ENCODE data around the gene ACTL7B.
"Not testable (repeated sequence)": the region's sequence is repeated elsewhere in the genome, so short reads cannot be mapped to it uniquely, and the experiment has no call there.

ACTL7B gene

DNA sequence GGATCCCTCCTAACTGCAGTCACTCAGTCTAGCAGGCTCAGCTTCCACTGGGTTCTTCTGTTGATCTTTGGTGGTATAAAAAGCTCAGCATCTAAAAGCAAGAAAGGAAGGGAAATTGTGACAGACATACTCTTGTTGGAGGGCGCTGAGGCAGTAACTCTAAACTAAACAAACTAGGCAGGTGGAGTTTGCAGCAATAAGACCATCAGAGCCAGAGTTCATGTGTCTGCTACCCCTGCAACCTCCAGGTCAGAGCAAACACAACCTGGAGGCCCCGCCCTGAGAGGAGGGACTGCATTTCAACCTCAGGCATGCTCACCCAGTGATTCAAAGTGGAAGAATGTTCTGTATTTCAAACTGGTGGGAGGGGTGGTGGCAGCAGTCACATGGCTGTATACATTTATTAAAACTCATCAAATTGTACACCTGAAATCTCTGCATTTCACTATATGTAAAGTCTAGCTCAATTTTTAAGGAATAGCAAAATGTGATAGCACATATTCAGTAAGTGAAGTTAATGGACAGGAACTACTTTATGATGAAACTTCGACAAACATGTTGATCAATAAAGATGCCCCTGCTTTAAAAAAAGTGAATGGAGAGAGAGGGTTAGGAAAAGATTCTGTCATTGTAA lies 13.4 kb upstream of the ACTL7B start:
- no peak for DNase-seq

- no peak for DNase-seq
Observed at GRCh38 chr9:108867829-108868228, 12.0 kb upstream of the ACTL7B start.

DNA sequence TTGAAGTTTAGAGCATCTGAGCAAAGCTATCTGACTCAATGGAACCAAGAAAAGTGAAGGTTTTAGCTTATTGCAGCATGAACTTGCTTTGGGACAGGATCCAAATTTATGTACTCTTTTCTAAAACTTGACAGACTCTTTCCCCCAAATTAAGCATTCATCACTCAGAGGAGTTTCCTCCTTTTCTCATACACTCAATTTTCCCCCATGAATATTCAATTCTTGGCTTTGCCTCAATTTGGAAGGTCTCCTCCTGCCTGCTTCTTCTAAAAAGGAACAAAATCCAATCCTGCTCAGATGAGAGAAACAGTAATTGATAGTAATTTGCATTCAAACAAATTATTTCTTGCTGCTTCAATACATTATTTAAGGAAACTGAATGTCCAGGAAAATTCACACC lies 11.3 kb upstream of the ACTL7B start:
- DNase-seq = no peak

GRCh38 chr9:108866001-108866420 lies 10.2 kb upstream of the ACTL7B start:
- DNase-seq = no peak

- DNase-seq = no peak
Observed at GRCh38 chr9:108865037-108865436, 9.3 kb upstream of the ACTL7B start.

DNA sequence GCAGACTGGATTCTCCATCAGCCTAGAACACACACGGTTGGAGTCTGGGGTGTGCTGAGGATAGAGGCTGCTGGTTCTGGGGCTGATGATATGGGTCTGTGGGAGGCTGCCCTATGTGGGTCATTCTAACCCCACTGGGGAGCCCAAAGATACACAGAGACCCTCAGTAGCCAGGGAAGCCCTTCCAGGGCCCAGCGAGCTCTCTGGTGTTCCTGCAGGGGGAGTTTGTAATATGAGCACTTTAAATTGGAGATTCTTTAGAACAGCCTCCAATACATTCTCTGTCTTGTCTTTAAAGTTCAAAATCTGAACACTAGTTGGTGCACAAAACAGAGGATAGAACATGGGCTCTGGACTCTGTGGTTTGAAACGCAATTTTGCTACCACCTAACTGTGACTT lies 8.7 kb upstream of the ACTL7B start:
- DNase-seq = no peak

GRCh38 chr9:108863891-108864290 lies 8.1 kb upstream of the ACTL7B start:
- DNase-seq = no peak

- no peak for DNase-seq
Observed at GRCh38 chr9:108861997-108862396, 6.2 kb upstream of the ACTL7B start, which contains the start of gene ACTL7A. Gene ACTL7A (plus strand): TSS chr9:108862266. CDS start chr9:108862323, 57 bp downstream.

DNA sequence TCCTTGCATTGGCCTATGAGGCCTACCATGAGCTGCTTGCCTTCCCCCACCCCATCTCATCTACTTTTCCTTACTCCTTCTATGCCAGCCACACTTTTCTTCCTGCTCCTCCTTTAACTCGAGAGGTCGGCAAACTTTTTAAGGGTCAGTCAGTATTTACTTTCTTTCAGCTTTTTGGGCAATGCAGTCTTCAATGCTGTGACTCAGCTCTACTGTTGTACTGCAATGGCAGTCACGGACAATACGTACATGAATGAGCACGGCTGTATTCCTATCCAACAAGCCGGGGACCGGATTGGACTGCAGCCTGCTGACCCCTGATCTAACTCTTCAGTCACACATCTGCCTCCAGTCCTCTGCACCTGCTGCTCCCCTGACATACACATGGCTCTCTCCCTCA lies 5.7 kb upstream of the ACTL7B start:
- DNase-seq = no peak

GRCh38 chr9:108860764-108861163 lies 5.0 kb upstream of the ACTL7B start:
- DNase-seq = no peak

GRCh38 chr9:108860354-108860753 lies 4.6 kb upstream of the ACTL7B start:
- no peak for DNase-seq

GRCh38 chr9:108859459-108860114 lies 3.8 kb upstream of the ACTL7B start:
- DNase-seq = no peak

DNA sequence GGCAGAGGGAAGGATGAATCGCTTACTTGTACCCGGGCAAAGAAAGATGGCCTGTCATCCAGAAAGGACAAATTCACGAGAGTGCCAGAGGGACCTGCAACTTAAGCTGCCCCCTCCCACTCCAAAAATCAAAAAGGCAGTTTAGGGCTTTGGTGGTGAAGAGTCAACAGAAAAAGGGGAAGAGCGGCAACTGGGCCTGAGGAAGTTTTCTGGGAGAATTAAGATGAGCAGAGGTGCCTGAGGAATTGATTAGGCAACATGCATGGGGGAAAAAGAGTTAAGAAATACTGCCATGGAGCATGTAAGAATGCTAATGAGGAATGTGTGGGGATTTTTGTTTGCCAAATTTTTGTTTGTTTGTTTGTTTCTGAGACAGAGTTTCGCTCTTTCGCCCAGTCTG lies 1.8 kb upstream of the ACTL7B start:
- DNase-seq = no peak

DNA sequence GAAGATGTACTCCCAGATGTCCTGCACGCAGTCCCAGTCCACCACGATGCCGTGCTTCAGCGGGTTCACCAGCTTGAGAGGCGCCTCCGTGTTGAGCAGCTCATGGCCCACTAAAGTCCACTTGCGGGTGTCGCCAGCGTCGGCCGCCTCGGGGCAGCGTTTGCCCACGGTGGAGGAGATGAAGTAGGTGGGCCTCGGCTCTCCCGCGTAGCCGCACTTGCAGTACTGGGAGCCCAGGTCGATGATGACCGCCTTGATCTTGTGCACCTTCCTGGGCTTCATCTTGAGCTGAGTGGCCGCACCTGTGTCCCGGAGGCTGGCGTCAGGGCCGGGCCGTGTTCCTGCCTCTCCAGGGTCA lies 278 bp downstream of the ACTL7B start:
- DNase-seq = no peak

DNA sequence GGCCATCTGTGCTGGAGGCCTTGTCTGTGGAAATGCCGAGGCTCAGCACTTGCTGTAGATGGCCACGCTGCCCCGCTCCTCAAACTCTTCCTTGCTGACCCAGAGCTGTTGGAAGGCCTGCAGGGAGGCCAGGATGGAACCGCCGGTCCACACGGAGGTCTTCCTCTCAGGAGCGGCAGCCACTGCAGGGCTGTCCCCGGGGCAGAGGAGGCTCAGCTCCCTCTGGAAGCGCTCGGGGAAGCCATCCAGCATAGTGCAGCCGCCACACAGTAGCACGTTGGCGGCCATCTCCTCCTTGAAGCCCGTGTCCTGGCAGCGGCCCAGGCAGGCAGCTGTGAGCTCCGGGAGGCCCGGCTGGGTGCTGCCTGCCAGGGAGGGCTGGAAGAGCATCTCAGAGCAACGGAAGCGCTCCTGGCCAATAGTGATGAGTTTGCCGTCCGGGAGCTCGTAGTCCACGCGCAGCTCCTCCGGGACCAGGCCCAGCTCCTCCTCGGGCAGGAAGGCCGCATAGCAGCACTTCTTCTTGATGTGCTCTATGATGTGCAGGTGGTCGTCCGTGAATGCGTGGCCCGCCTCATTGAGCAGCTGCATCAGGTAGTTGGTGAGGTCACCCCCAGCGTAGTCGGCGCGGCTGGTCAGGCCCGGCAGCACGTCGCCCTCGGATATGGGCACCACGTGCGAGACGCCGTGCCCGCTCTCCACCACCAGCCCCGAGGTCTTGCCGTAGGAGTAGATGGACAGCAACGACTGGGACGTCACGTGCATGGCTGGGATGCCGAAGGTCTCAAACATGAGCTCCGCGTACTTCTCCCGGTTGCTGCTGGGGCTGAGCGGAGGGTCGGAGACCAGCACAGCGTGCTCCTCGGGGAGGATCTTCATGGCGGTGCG lies 901 bp downstream of the ACTL7B start:
- DNase-seq = peak in 1 of 2 experiments; percentile 27

- no peak for DNase-seq
Observed at GRCh38 chr9:108854094-108854493, 1.7 kb downstream of the ACTL7B start.

DNA sequence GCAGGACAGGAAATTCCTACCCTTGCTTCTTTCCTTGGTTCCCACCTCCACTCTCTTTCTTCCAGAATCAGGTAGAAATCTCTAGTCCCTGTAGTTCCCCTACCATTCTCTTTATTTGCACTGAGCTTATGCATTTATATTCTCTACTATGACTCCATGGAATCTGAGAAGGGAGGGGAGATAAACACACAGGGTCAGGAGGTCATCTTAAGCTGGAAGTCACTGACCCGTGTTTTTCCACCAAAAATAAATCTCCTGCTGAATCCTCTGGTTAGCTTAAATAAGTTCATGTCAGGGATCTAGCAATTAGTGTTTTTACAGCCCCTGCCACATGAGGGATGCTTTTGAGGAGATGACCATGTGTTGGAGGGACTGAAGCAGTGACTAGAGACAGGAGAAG lies 3.7 kb downstream of the ACTL7B start:
- no peak for DNase-seq

DNA sequence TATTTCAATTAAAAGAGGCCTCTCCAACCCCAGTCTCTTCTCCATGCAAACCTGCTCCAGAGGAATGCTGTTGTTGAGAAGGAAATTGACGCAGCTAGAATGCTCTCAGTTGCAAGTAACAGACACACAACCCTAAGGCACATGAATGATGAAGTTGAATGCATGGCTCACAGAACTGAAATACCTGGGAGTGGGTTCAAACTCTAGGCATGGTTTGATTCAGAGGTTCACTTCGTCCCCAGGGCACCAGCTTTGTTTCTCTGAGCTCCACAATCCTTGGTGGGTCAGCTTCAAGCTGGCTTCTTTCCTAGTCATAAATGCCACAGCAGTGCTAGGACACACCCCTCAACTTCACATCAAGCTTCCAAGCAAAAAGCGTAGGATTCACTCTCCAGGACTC lies 4.6 kb downstream of the ACTL7B start:
- DNase-seq = no peak

- peak in 1 of 2 experiments; percentile 2 for DNase-seq
Observed at GRCh38 chr9:108850293-108850897, 5.4 kb downstream of the ACTL7B start.

- not testable (repeated sequence) for DNase-seq
Observed at GRCh38 chr9:108848296-108848695, 7.5 kb downstream of the ACTL7B start.

- DNase-seq = no peak
Observed at GRCh38 chr9:108845947-108846346, 9.8 kb downstream of the ACTL7B start.

GRCh38 chr9:108845507-108845906 lies 10.3 kb downstream of the ACTL7B start:
- no peak for DNase-seq

DNA sequence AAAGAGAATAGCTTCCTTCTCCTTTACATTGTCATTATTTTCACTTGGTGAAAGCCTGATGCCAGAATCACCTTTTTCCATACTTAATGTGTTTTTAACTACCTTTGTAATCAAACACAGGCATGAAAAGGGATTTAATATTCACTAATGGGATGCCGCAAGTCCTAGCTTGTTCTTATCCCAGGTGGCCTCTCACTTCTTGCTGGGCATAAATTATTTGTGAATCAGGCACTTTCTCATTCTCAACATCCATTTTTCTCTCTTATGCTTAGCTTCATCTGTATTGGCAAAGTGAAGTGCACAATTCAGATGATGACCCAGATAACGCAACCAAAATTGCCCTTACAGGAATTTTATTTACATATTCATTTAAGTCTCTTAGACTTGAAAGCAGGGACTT lies 10.9 kb downstream of the ACTL7B start:
- DNase-seq = no peak

All from NCI-H446 (cell line).